ENCODE results near the gene NF2.

The NF2 gene

GRCh38 chr22:29741926-29742325 is 138.5 kb downstream of the NF2 start:
- no peak overlapping the region for H2AFZ ChIP-seq (ENCODE audit: low read depth, low read length)
- no peaks in the 10 kb centered on the region for H3K36me3 ChIP-seq (replicated peaks; ENCODE audit: low read depth, low read length)
- H3K9ac ChIP-seq (ENCODE audit: low read length): no peak overlapping the region
- no peaks in the 10 kb centered on the region for H3K27me3 ChIP-seq (ENCODE audit: low read depth, low read length)
- H3K4me3 ChIP-seq (ENCODE audit: low read length): no peak overlapping the region
- no peak for TF ChIP-seq CTCF (IDR thresholded peaks at IDR 0.05; ENCODE audit: low read depth, low read length)
- no peak for TF ChIP-seq EZH2phosphoT487 (IDR thresholded peaks at IDR 0.05; ENCODE audit: low read depth)
- H4K20me1 ChIP-seq (ENCODE audit: insufficient read depth, low read length): no peaks in the 10 kb centered on the region
- H3K79me2 ChIP-seq (ENCODE audit: low read length): no peaks in the 10 kb centered on the region
- no peaks in the 10 kb centered on the region for H3K9me3 ChIP-seq (ENCODE audit: insufficient read depth, low read length)
- H3K4me2 ChIP-seq (ENCODE audit: low read length): no peak overlapping the region
- H3K27ac ChIP-seq (ENCODE audit: low read length): no peak overlapping the region
- no peaks in the 10 kb centered on the region for H3K4me1 ChIP-seq (ENCODE audit: low read length)

- no peak overlapping the region for H2AFZ ChIP-seq (ENCODE audit: low read depth, low read length)
- no peaks in the 10 kb centered on the region for H3K4me1 ChIP-seq (ENCODE audit: low read length)
- no peaks in the 10 kb centered on the region for H3K9me3 ChIP-seq (ENCODE audit: insufficient read depth, low read length)
- TF ChIP-seq EZH2phosphoT487 (IDR thresholded peaks at IDR 0.05; ENCODE audit: low read depth) (no peak), CTCF (IDR thresholded peaks at IDR 0.05; ENCODE audit: low read depth, low read length) (no peak)
- H3K79me2 ChIP-seq (ENCODE audit: low read length): no peaks in the 10 kb centered on the region
- no peak overlapping the region for H3K9ac ChIP-seq (ENCODE audit: low read length)
- no peaks in the 10 kb centered on the region for H3K27me3 ChIP-seq (ENCODE audit: low read depth, low read length)
- no peak overlapping the region for H3K4me3 ChIP-seq (ENCODE audit: low read length)
- 0 out of 2 replicates have a peak, but pooled peaks cover under 1% of the 10 kb centered on the region for H4K20me1 ChIP-seq (ENCODE audit: insufficient read depth, low read length)
- H3K36me3 ChIP-seq (replicated peaks; ENCODE audit: low read depth, low read length): no peaks in the 10 kb centered on the region
- no peak overlapping the region for H3K27ac ChIP-seq (ENCODE audit: low read length)
- no peak overlapping the region for H3K4me2 ChIP-seq (ENCODE audit: low read length)
These were observed 138.9 kb downstream of the NF2 start for GRCh38 chr22:29742326-29742725.

- Histone ChIP-seq H3K27me3 (ENCODE audit: low read depth, low read length) (no peaks in the 10 kb centered on the region), H3K4me1 (ENCODE audit: low read length) (peaks cover 21% of the 10 kb centered on the region), H3K4me2 (ENCODE audit: low read length) (no peak overlapping the region), H4K20me1 (ENCODE audit: insufficient read depth, low read length) (peaks cover 11% of the 10 kb centered on the region; the same call in 1 of the 2 replicates), H3K27ac (ENCODE audit: low read length) (no peak overlapping the region), H3K9ac (ENCODE audit: low read length) (no peak overlapping the region), H3K9me3 (ENCODE audit: insufficient read depth, low read length) (no peaks in the 10 kb centered on the region), H3K79me2 (ENCODE audit: low read length) (no peaks in the 10 kb centered on the region), H3K4me3 (ENCODE audit: low read length) (no peak overlapping the region), H2AFZ (ENCODE audit: low read depth, low read length) (no peak overlapping the region), H3K36me3 (replicated peaks; ENCODE audit: low read depth, low read length) (peaks cover 4% of the 10 kb centered on the region)
- no peak for TF ChIP-seq CTCF (IDR thresholded peaks at IDR 0.05; ENCODE audit: low read depth, low read length)
- no peak for TF ChIP-seq EZH2phosphoT487 (IDR thresholded peaks at IDR 0.05; ENCODE audit: low read depth)
These were observed 141.5 kb downstream of the NF2 start for GRCh38 chr22:29744902-29745301.

- Histone ChIP-seq H3K4me1 (ENCODE audit: low read length) (peaks cover 21% of the 10 kb centered on the region), H3K9me3 (ENCODE audit: insufficient read depth, low read length) (no peaks in the 10 kb centered on the region), H3K4me3 (ENCODE audit: low read length) (no peak overlapping the region), H4K20me1 (ENCODE audit: insufficient read depth, low read length) (peaks cover 11% of the 10 kb centered on the region; the same call in 1 of the 2 replicates), H3K4me2 (ENCODE audit: low read length) (peak overlapping the region; percentile 63), H3K9ac (ENCODE audit: low read length) (no peak overlapping the region), H3K36me3 (replicated peaks; ENCODE audit: low read depth, low read length) (peaks cover 8% of the 10 kb centered on the region), H3K79me2 (ENCODE audit: low read length) (no peaks in the 10 kb centered on the region), H3K27ac (ENCODE audit: low read length) (no peak overlapping the region), H3K27me3 (ENCODE audit: low read depth, low read length) (no peaks in the 10 kb centered on the region), H2AFZ (ENCODE audit: low read depth, low read length) (no peak overlapping the region)
- TF ChIP-seq CTCF (IDR thresholded peaks at IDR 0.05; ENCODE audit: low read depth, low read length) (no peak), EZH2phosphoT487 (IDR thresholded peaks at IDR 0.05; ENCODE audit: low read depth) (no peak)
These were observed 144.4 kb downstream of the NF2 start for GRCh38 chr22:29747832-29748231.

Measured in OCI-LY3 (cell line).